ENCODE data around the gene MRPS35.

The MRPS35 gene

GRCh38 chr12:27800819-27801218, 90.2 kb downstream of the MRPS35 start:
- H3K27me3 Mint-ChIP-seq (ENCODE audit: low read depth) = no peaks in the 10 kb centered on the region
- no peaks in the 10 kb centered on the region for H3K4me1 Mint-ChIP-seq
- H3K27ac Mint-ChIP-seq = no peak overlapping the region
- no peaks in the 10 kb centered on the region for H3K9me3 Mint-ChIP-seq
- no peak overlapping the region for H3K4me3 Mint-ChIP-seq
- peaks cover 38% of the 10 kb centered on the region for H3K36me3 Mint-ChIP-seq (ENCODE audit: low read depth)
- TF ChIP-seq CTCF (IDR thresholded peaks at IDR 0.05; ENCODE audit: unreplicated experiment in 3 of 3) = no peak

GRCh38 chr12:27801630-27802029, 91.0 kb downstream of the MRPS35 start:
- Mint-ChIP-seq H3K9me3 (no peaks in the 10 kb centered on the region), H3K36me3 (ENCODE audit: low read depth) (peaks cover 32% of the 10 kb centered on the region), H3K27me3 (ENCODE audit: low read depth) (no peaks in the 10 kb centered on the region), H3K27ac (no peak overlapping the region), H3K4me3 (no peak overlapping the region), H3K4me1 (no peaks in the 10 kb centered on the region)
- no peak for TF ChIP-seq CTCF (IDR thresholded peaks at IDR 0.05; ENCODE audit: unreplicated experiment in 3 of 3)

- Mint-ChIP-seq H3K27ac (no peak overlapping the region), H3K9me3 (no peaks in the 10 kb centered on the region), H3K27me3 (ENCODE audit: low read depth) (peaks cover 4% of the 10 kb centered on the region), H3K4me1 (no peaks in the 10 kb centered on the region), H3K4me3 (no peak overlapping the region), H3K36me3 (ENCODE audit: low read depth) (peaks cover 23% of the 10 kb centered on the region)
- TF ChIP-seq CTCF (IDR thresholded peaks at IDR 0.05; ENCODE audit: unreplicated experiment in 3 of 3) = no peak
These were observed 91.9 kb downstream of the MRPS35 start for GRCh38 chr12:27802511-27802910.

- no peaks in the 10 kb centered on the region for H3K4me1 Mint-ChIP-seq
- H3K36me3 Mint-ChIP-seq (ENCODE audit: low read depth) = peaks cover 19% of the 10 kb centered on the region
- H3K9me3 Mint-ChIP-seq = no peaks in the 10 kb centered on the region
- no peak overlapping the region for H3K4me3 Mint-ChIP-seq
- peaks cover 4% of the 10 kb centered on the region for H3K27me3 Mint-ChIP-seq (ENCODE audit: low read depth)
- TF ChIP-seq CTCF (IDR thresholded peaks at IDR 0.05; ENCODE audit: unreplicated experiment in 3 of 3) = no peak
- no peak overlapping the region for H3K27ac Mint-ChIP-seq
These were observed 92.3 kb downstream of the MRPS35 start for GRCh38 chr12:27802936-27803335.

GRCh38 chr12:27805238-27805637, 94.6 kb downstream of the MRPS35 start:
- Mint-ChIP-seq H3K27me3 (ENCODE audit: low read depth) (peaks cover 4% of the 10 kb centered on the region), H3K4me1 (no peaks in the 10 kb centered on the region), H3K9me3 (no peaks in the 10 kb centered on the region), H3K27ac (no peak overlapping the region), H3K4me3 (no peak overlapping the region), H3K36me3 (ENCODE audit: low read depth) (peaks cover 9% of the 10 kb centered on the region)
- TF ChIP-seq CTCF (IDR thresholded peaks at IDR 0.05; ENCODE audit: unreplicated experiment in 3 of 3) = no peak
